Measurements from ENCODE around the gene KHDRBS2. TPM values are rescaled to one million over a fixed set of nuclear protein-coding genes. Genes with fewer than 3 reads are reported as not detected.

KHDRBS2 gene
- total RNA-seq, 1 donor from 2014 or later, result not detected

GRCh38 chr6:62265906-62266525 lies 20.0 kb downstream of the KHDRBS2 start:
- Mint-ChIP-seq H3K36me3 (ENCODE audit: low read depth, unreplicated experiment) (no peaks in the 10 kb centered on the region), H3K4me1 (ENCODE audit: unreplicated experiment) (no peaks in the 10 kb centered on the region), H3K27ac (ENCODE audit: unreplicated experiment) (no peak overlapping the region), H3K9me3 (ENCODE audit: unreplicated experiment) (no peaks in the 10 kb centered on the region), H3K4me3 (ENCODE audit: unreplicated experiment) (no peak overlapping the region), H3K27me3 (ENCODE audit: unreplicated experiment) (peaks cover 1% of the 10 kb centered on the region)
- no peak for DNase-seq (ENCODE audit: low spot score)
- TF ChIP-seq CTCF (IDR thresholded peaks at IDR 0.05; ENCODE audit: unreplicated experiment), result no peak

- Mint-ChIP-seq H3K4me1 (ENCODE audit: unreplicated experiment) (no peaks in the 10 kb centered on the region), H3K27me3 (ENCODE audit: unreplicated experiment) (peaks cover 1% of the 10 kb centered on the region), H3K4me3 (ENCODE audit: unreplicated experiment) (no peak overlapping the region), H3K9me3 (ENCODE audit: unreplicated experiment) (no peaks in the 10 kb centered on the region), H3K36me3 (ENCODE audit: low read depth, unreplicated experiment) (no peaks in the 10 kb centered on the region), H3K27ac (ENCODE audit: unreplicated experiment) (no peak overlapping the region)
- no peak for DNase-seq (ENCODE audit: low spot score)
- no peak for TF ChIP-seq CTCF (IDR thresholded peaks at IDR 0.05; ENCODE audit: unreplicated experiment)
Measured at GRCh38 chr6:62262283-62262682, 23.7 kb downstream of the KHDRBS2 start.

GRCh38 chr6:62246087-62246486 lies 39.9 kb downstream of the KHDRBS2 start:
- H3K4me1 Mint-ChIP-seq (ENCODE audit: unreplicated experiment), result peaks cover 4% of the 10 kb centered on the region
- H3K9me3 Mint-ChIP-seq (ENCODE audit: unreplicated experiment), result no peaks in the 10 kb centered on the region
- DNase-seq (ENCODE audit: low spot score), result no peak
- no peaks in the 10 kb centered on the region for H3K36me3 Mint-ChIP-seq (ENCODE audit: low read depth, unreplicated experiment)
- no peak for TF ChIP-seq CTCF (IDR thresholded peaks at IDR 0.05; ENCODE audit: unreplicated experiment)
- no peak overlapping the region for H3K4me3 Mint-ChIP-seq (ENCODE audit: unreplicated experiment)
- H3K27ac Mint-ChIP-seq (ENCODE audit: unreplicated experiment), result no peak overlapping the region
- no peaks in the 10 kb centered on the region for H3K27me3 Mint-ChIP-seq (ENCODE audit: unreplicated experiment)

- DNase-seq (ENCODE audit: low spot score), result no peak
- no peaks in the 10 kb centered on the region for H3K27me3 Mint-ChIP-seq (ENCODE audit: unreplicated experiment)
- H3K36me3 Mint-ChIP-seq (ENCODE audit: low read depth, unreplicated experiment), result no peaks in the 10 kb centered on the region
- H3K27ac Mint-ChIP-seq (ENCODE audit: unreplicated experiment), result no peak overlapping the region
- no peak overlapping the region for H3K4me3 Mint-ChIP-seq (ENCODE audit: unreplicated experiment)
- no peaks in the 10 kb centered on the region for H3K4me1 Mint-ChIP-seq (ENCODE audit: unreplicated experiment)
- H3K9me3 Mint-ChIP-seq (ENCODE audit: unreplicated experiment), result no peaks in the 10 kb centered on the region
- no peak for TF ChIP-seq CTCF (IDR thresholded peaks at IDR 0.05; ENCODE audit: unreplicated experiment)
Measured at GRCh38 chr6:62236784-62237183, 49.2 kb downstream of the KHDRBS2 start.

GRCh38 chr6:62229231-62229630 lies 56.8 kb downstream of the KHDRBS2 start:
- Mint-ChIP-seq H3K27me3 (ENCODE audit: unreplicated experiment) (no peaks in the 10 kb centered on the region), H3K4me3 (ENCODE audit: unreplicated experiment) (no peak overlapping the region), H3K36me3 (ENCODE audit: low read depth, unreplicated experiment) (peaks cover 4% of the 10 kb centered on the region), H3K27ac (ENCODE audit: unreplicated experiment) (no peak overlapping the region), H3K4me1 (ENCODE audit: unreplicated experiment) (no peaks in the 10 kb centered on the region), H3K9me3 (ENCODE audit: unreplicated experiment) (peaks cover 7% of the 10 kb centered on the region)
- TF ChIP-seq CTCF (IDR thresholded peaks at IDR 0.05; ENCODE audit: unreplicated experiment), result no peak
- no peak for DNase-seq (ENCODE audit: low spot score)

Measured in endothelial cell (in vitro differentiated cells).